MCF 10A (cell line): ENCODE data around the gene CRELD2. TPM values are rescaled to one million over a fixed set of nuclear protein-coding genes. Genes with fewer than 3 reads are reported as not detected.

ENCODE experiments used
- BruUV-seq: library from RNA; stranded (reverse); fragments of 400-500 nt; replicated peaks from 2 replicates; lab custom pipeline; 2021; lab: Mats Ljungman, UMichigan
- CTCF ChIA-PET: fragments of 300-600 bp; sonication (Branson Sonifier 250); formaldehyde crosslinking; extraction: SDS; loops from one replicate; lab custom pipeline; 2021; ENCODE audit warnings: antibody characterized with exemption, inconsistent platforms; lab: Yijun Ruan, JAX
- POLR2A ChIA-PET: fragments of 300-600, 350-650 bp; sonication (Branson Sonifier 250); formaldehyde crosslinking; extraction: SDS; loops from one replicate; lab custom pipeline; 2020; ENCODE audit warnings: antibody characterized with exemption, inconsistent platforms; lab: Yijun Ruan, JAX
- DNase-seq: peaks from one replicate; pipeline ENCODE4 v3.0.0-alpha.2; 2018; ENCODE audit not compliant: unreplicated experiment
- H3K27ac Mint-ChIP-seq: one replicate; pipeline ENCODE4 v1.8.0; 2022; ENCODE audit warnings: mild to moderate bottlenecking, low read depth, mixed read lengths; ENCODE audit not compliant: unreplicated experiment
- H3K27me3 Mint-ChIP-seq: one replicate; pipeline ENCODE4 v1.8.0; 2022; ENCODE audit warnings: mixed read lengths; ENCODE audit not compliant: insufficient read depth, unreplicated experiment
- H3K36me3 Mint-ChIP-seq: one replicate; pipeline ENCODE4 v1.8.0; 2022; ENCODE audit warnings: mild to moderate bottlenecking, moderate library complexity, mixed read lengths; ENCODE audit not compliant: insufficient read depth, unreplicated experiment
- H3K4me1 Mint-ChIP-seq: one replicate; pipeline ENCODE4 v1.8.0; 2022; ENCODE audit warnings: mixed read lengths; ENCODE audit not compliant: insufficient read depth, unreplicated experiment
- H3K4me3 Mint-ChIP-seq: one replicate; pipeline ENCODE4 v1.8.0; 2022; ENCODE audit warnings: mild to moderate bottlenecking, moderate library complexity, mixed read lengths; ENCODE audit not compliant: unreplicated experiment
- H3K9me3 Mint-ChIP-seq: one replicate; pipeline ENCODE4 v1.8.0; 2022; ENCODE audit warnings: mixed read lengths; ENCODE audit not compliant: unreplicated experiment
- intact Hi-C: fragments of 100-400 bp; cut with micrococcal nuclease; formaldehyde crosslinking; loops from 2 replicates; pipeline ENCODE4 v1.14.1; 2022
- total RNA-seq: library from RNA; stranded (reverse); gene quantifications from 2 replicates; pipeline ENCODE4 v1.2.3, GENCODE V29; 2022
- TF ChIP-seq, protein P1 (sequence below): fragments of 200-600 bp; IDR thresholded peaks from one replicate; pipeline ENCODE4 v1.8.0; 2022; ENCODE audit warnings: antibody characterized with exemption, mild to moderate bottlenecking; ENCODE audit not compliant: unreplicated experiment

CRELD2 gene
- total RNA-seq, 1 experiment from 2014 or later: 70.7 TPM

DNA sequence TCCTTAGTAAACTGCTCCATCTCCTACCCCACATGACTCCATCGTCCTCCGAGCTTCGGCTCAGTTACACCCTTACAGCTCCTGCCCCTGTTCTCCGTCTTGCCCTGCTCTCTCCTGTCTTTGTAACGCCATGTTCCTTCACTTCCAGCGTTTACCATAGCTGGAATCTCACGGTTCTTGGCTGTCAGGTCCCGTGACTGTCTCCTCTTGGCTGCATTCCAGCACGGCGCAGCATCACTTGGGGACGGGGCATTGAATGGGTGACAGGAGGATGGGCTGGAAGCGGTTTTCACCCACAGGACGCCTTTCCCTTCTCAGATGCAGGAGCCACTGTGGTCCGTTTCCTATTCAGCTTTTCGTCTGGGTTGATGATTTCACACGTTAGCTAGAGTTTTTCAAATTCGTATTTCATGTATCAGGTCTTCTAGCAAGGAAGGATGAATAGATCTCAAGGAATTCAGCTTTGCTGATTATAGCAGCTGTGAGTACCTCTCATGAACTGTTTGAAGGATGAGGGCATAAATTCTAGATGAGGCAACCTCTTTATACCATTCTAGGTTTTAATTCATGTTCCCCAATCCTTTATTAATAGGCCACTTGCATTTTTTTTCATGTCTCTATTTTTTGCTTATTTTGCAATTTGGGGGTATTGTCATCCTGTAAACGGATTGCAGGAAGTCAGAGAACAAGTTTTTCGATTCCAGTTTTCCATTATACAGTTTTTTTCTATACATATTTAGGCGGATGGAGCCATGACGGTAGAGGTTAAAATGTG, 35.7 kb upstream of the CRELD2 start:
- Mint-ChIP-seq H3K27me3 (no peaks in the 10 kb centered on the region), H3K27ac (no peak overlapping the region), H3K4me1 (no peaks in the 10 kb centered on the region), H3K9me3 (no peaks in the 10 kb centered on the region), H3K4me3 (no peak overlapping the region), H3K36me3 (peaks cover 46% of the 10 kb centered on the region)
- intact Hi-C loops: no loop called here
- DNase-seq: no peak
- ChIA-PET CTCF (interaction anchor here (0.9 to 1.0 kb wide), 2 partner anchors 13 to 148 kb away, joined by 4 read pairs; no protein-coding TSS in a partner anchor), POLR2A (interaction anchor here (1.3 kb wide), 1 partner anchor 9 kb away, joined by 4 read pairs; no protein-coding TSS in a partner anchor)
- BruUV-seq: no TSS peak
- TF ChIP-seq, protein P1, sequence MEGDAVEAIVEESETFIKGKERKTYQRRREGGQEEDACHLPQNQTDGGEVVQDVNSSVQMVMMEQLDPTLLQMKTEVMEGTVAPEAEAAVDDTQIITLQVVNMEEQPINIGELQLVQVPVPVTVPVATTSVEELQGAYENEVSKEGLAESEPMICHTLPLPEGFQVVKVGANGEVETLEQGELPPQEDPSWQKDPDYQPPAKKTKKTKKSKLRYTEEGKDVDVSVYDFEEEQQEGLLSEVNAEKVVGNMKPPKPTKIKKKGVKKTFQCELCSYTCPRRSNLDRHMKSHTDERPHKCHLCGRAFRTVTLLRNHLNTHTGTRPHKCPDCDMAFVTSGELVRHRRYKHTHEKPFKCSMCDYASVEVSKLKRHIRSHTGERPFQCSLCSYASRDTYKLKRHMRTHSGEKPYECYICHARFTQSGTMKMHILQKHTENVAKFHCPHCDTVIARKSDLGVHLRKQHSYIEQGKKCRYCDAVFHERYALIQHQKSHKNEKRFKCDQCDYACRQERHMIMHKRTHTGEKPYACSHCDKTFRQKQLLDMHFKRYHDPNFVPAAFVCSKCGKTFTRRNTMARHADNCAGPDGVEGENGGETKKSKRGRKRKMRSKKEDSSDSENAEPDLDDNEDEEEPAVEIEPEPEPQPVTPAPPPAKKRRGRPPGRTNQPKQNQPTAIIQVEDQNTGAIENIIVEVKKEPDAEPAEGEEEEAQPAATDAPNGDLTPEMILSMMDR: no peak

DNA sequence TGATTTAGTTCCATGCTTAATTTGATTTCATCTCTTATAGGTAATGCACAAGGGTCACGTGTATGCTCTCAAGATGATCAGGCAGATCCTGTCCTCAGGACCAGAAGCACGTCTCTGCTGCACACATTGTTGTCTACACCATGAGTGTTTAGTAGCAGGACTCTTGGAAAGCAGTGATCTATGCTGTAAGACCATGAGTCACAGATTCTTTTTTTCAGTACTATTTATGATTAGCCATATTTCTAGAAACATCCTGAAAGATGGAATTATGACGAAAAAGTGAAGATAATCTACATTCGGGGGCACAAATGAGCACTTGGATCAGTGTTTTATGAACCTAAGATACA, 35.2 kb upstream of the CRELD2 start:
- H3K36me3 Mint-ChIP-seq: peaks cover 46% of the 10 kb centered on the region
- CTCF ChIA-PET: no interaction called here
- POLR2A ChIA-PET: no interaction called here
- H3K27me3 Mint-ChIP-seq: no peaks in the 10 kb centered on the region
- H3K27ac Mint-ChIP-seq: no peak overlapping the region
- no peak for DNase-seq
- H3K4me1 Mint-ChIP-seq: no peaks in the 10 kb centered on the region
- TF ChIP-seq, protein P1: no peak
- no peak overlapping the region for H3K4me3 Mint-ChIP-seq
- intact Hi-C loops: no loop called here
- H3K9me3 Mint-ChIP-seq: no peaks in the 10 kb centered on the region
- BruUV-seq: no TSS peak

GRCh38 chr22:49884075-49884474, 34.4 kb upstream of the CRELD2 start:
- no peak for DNase-seq
- peaks cover 54% of the 10 kb centered on the region for H3K36me3 Mint-ChIP-seq
- H3K9me3 Mint-ChIP-seq: no peaks in the 10 kb centered on the region
- intact Hi-C loops: no loop called here
- CTCF ChIA-PET: no interaction called here
- POLR2A ChIA-PET: no interaction called here
- H3K4me3 Mint-ChIP-seq: no peak overlapping the region
- no TSS peak for BruUV-seq
- TF ChIP-seq, protein P1: no peak
- H3K27ac Mint-ChIP-seq: no peak overlapping the region
- no peaks in the 10 kb centered on the region for H3K4me1 Mint-ChIP-seq
- H3K27me3 Mint-ChIP-seq: no peaks in the 10 kb centered on the region

- Mint-ChIP-seq H3K27me3 (no peaks in the 10 kb centered on the region), H3K36me3 (peaks cover 54% of the 10 kb centered on the region), H3K4me3 (no peak overlapping the region), H3K9me3 (no peaks in the 10 kb centered on the region), H3K4me1 (no peaks in the 10 kb centered on the region), H3K27ac (no peak overlapping the region)
- BruUV-seq: no TSS peak
- ChIA-PET POLR2A (no interaction called here), CTCF (no interaction called here)
- intact Hi-C loops: no loop called here
- TF ChIP-seq, protein P1: no peak
- DNase-seq: no peak
Observed at GRCh38 chr22:49884503-49885260, 33.8 kb upstream of the CRELD2 start.
